Measurements from ENCODE around the gene COPS7A. TPM values are rescaled to one million over a fixed set of nuclear protein-coding genes. Genes with fewer than 3 reads are reported as not detected.

The COPS7A gene
- 45.2 to 57.8 TPM (median 55.4 TPM) in 5 replicates for total RNA-seq (2022; extraction: Qiagen RNA extraction; ENCODE audit: low read depth)

GRCh38 chr12:6723607-6724408 is at the start of gene COPS7A:
COPS7A (plus strand) TSS chr12:6724046; CDS start chr12:6724657, 611 bp downstream.

GRCh38 chr12:6688999-6689882 is 34.6 kb upstream of the COPS7A start, which contains the start of gene ZNF384:
ZNF384 (minus strand) TSS chr12:6689375; CDS start chr12:6679520, 9,855 bp downstream.

GRCh38 chr12:6700646-6701051 is 23.2 kb upstream of the COPS7A start, which contains the start of gene PIANP:
PIANP (minus strand) TSS chr12:6700815; CDS start chr12:6698061, 2,754 bp downstream.

GRCh38 chr12:6752921-6753771 is 29.3 kb downstream of the COPS7A start, which contains the start of gene MLF2:
MLF2 (minus strand) TSS chr12:6753141; CDS start chr12:6752334, 807 bp downstream.

GRCh38 chr12:6765634-6766581 is 42.1 kb downstream of the COPS7A start, which contains the start of gene PTMS:
PTMS (plus strand) TSS chr12:6766363; CDS start chr12:6766706, 343 bp downstream.

GRCh38 chr12:6772331-6772695 is 48.5 kb downstream of the COPS7A start, which contains the start of gene LAG3:
LAG3 (plus strand) TSS chr12:6772520; CDS start chr12:6772853, 333 bp downstream.

Other genes starting within 250 kb of the COPS7A start
- gene MRPL51, start 230.8 kb upstream of the COPS7A start, total RNA-seq (2022; extraction: Qiagen RNA extraction; ENCODE audit: low read depth), result 292 to 379 TPM (median 297 TPM) in 5 replicates
- 60.4 to 70.5 TPM (median 66.4 TPM) in 5 replicates for gene NCAPD2, start 229.9 kb upstream of the COPS7A start, total RNA-seq (2022; extraction: Qiagen RNA extraction; ENCODE audit: low read depth)
- 6,637 to 8,953 TPM (median 8,845 TPM) in 5 replicates for gene GAPDH, start 189.5 kb upstream of the COPS7A start, total RNA-seq (2022; extraction: Qiagen RNA extraction; ENCODE audit: low read depth)
- 2.0 to 3.2 TPM (median 2.2 TPM) in 5 replicates for gene IFFO1, start 168.0 kb upstream of the COPS7A start, total RNA-seq (2022; extraction: Qiagen RNA extraction; ENCODE audit: low read depth)
- gene NOP2, start 155.8 kb upstream of the COPS7A start, total RNA-seq (2022; extraction: Qiagen RNA extraction; ENCODE audit: low read depth), result 104 to 116 TPM (median 106 TPM) in 5 replicates
- gene CHD4, start 116.7 kb upstream of the COPS7A start, total RNA-seq (2022; extraction: Qiagen RNA extraction; ENCODE audit: low read depth), result 63.6 to 81.6 TPM (median 70.1 TPM) in 5 replicates
- 0.30 to 0.91 TPM (median 0.50 TPM) in 5 replicates for gene LPAR5, start 88.1 kb upstream of the COPS7A start, total RNA-seq (2022; extraction: Qiagen RNA extraction; ENCODE audit: low read depth)
- 0.21 to 0.39 TPM (median 0.30 TPM) in 4 of 5 replicates, not detected in the other for gene ACRBP, start 76.6 kb upstream of the COPS7A start, total RNA-seq (2022; extraction: Qiagen RNA extraction; ENCODE audit: low read depth)
- 13.4 to 17.6 TPM (median 16.0 TPM) in 5 replicates for gene ING4, start 60.9 kb upstream of the COPS7A start, total RNA-seq (2022; extraction: Qiagen RNA extraction; ENCODE audit: low read depth)
- 52.6 to 62.9 TPM (median 62.6 TPM) in 5 replicates for gene ZNF384, start 34.7 kb upstream of the COPS7A start, total RNA-seq (2022; extraction: Qiagen RNA extraction; ENCODE audit: low read depth)
- gene PIANP, start 23.2 kb upstream of the COPS7A start, total RNA-seq (2022; extraction: Qiagen RNA extraction; ENCODE audit: low read depth), result 0.51 to 1.1 TPM (median 0.81 TPM) in 5 replicates
- gene MLF2, start 29.1 kb downstream of the COPS7A start, total RNA-seq (2022; extraction: Qiagen RNA extraction; ENCODE audit: low read depth), result 260 to 330 TPM (median 311 TPM) in 5 replicates
- gene PTMS, start 42.3 kb downstream of the COPS7A start, total RNA-seq (2022; extraction: Qiagen RNA extraction; ENCODE audit: low read depth), result 655 to 1,143 TPM (median 965 TPM) in 5 replicates
- 0.69 to 1.6 TPM (median 1.3 TPM) in 5 replicates for gene LAG3, start 48.5 kb downstream of the COPS7A start, total RNA-seq (2022; extraction: Qiagen RNA extraction; ENCODE audit: low read depth)
- not detected in 5 replicates for gene CD4, start 65.5 kb downstream of the COPS7A start, total RNA-seq (2022; extraction: Qiagen RNA extraction; ENCODE audit: low read depth)
- 0.22 to 1.1 TPM (median 0.49 TPM) in 5 replicates for gene GPR162, start 97.8 kb downstream of the COPS7A start, total RNA-seq (2022; extraction: Qiagen RNA extraction; ENCODE audit: low read depth)
- 20.6 to 31.4 TPM (median 26.1 TPM) in 5 replicates for gene P3H3, start 104.4 kb downstream of the COPS7A start, total RNA-seq (2022; extraction: Qiagen RNA extraction; ENCODE audit: low read depth)
- gene GNB3, start 116.9 kb downstream of the COPS7A start, total RNA-seq (2022; extraction: Qiagen RNA extraction; ENCODE audit: low read depth), result 1.0 to 3.0 TPM (median 1.9 TPM) in 5 replicates
- gene CDCA3, start 127.2 kb downstream of the COPS7A start, total RNA-seq (2022; extraction: Qiagen RNA extraction; ENCODE audit: low read depth), result 77.3 to 87.9 TPM (median 81.9 TPM) in 5 replicates
- gene USP5, start 128.1 kb downstream of the COPS7A start, total RNA-seq (2022; extraction: Qiagen RNA extraction; ENCODE audit: low read depth), result 74.4 to 95.2 TPM (median 79.1 TPM) in 5 replicates
- gene TPI1, start 143.5 kb downstream of the COPS7A start, total RNA-seq (2022; extraction: Qiagen RNA extraction; ENCODE audit: low read depth), result 1,427 to 1,634 TPM (median 1,600 TPM) in 5 replicates
- gene SPSB2, start 149.3 kb downstream of the COPS7A start, total RNA-seq (2022; extraction: Qiagen RNA extraction; ENCODE audit: low read depth), result 15.4 to 25.5 TPM (median 22.8 TPM) in 5 replicates
- gene LRRC23, start 180.8 kb downstream of the COPS7A start, total RNA-seq (2022; extraction: Qiagen RNA extraction; ENCODE audit: low read depth), result 16.6 to 19.4 TPM (median 18.2 TPM) in 5 replicates
- 36.1 to 43.9 TPM (median 38.6 TPM) in 5 replicates for gene ENO2, start 190.5 kb downstream of the COPS7A start, total RNA-seq (2022; extraction: Qiagen RNA extraction; ENCODE audit: low read depth)
- 46.3 to 79.4 TPM (median 70.1 TPM) in 5 replicates for gene ATN1, start 203.9 kb downstream of the COPS7A start, total RNA-seq (2022; extraction: Qiagen RNA extraction; ENCODE audit: low read depth)
- gene RNU7-1, start 219.8 kb downstream of the COPS7A start, total RNA-seq (2022; extraction: Qiagen RNA extraction; ENCODE audit: low read depth), result not detected in 5 replicates
- 259 to 304 TPM (median 287 TPM) in 5 replicates for gene C12orf57, start 220.0 kb downstream of the COPS7A start, total RNA-seq (2022; extraction: Qiagen RNA extraction; ENCODE audit: low read depth)
- gene PTPN6, start 227.3 kb downstream of the COPS7A start, total RNA-seq (2022; extraction: Qiagen RNA extraction; ENCODE audit: low read depth), result 9.5 to 14.0 TPM (median 11.9 TPM) in 5 replicates
- 303 to 358 TPM (median 334 TPM) in 5 replicates for gene PHB2, start 246.6 kb downstream of the COPS7A start, total RNA-seq (2022; extraction: Qiagen RNA extraction; ENCODE audit: low read depth)
- gene EMG1, start 246.9 kb downstream of the COPS7A start, total RNA-seq (2022; extraction: Qiagen RNA extraction; ENCODE audit: low read depth), result 61.3 to 85.1 TPM (median 67.4 TPM) in 5 replicates